Uterus (tissue), 4 donors: ENCODE measurements around the gene MYBPC3. TPM values are rescaled to one million over a fixed set of nuclear protein-coding genes. Genes with fewer than 3 reads are reported as not detected.

Experiments
- DNase-seq, 2 donors: peaks; one replicate each; pipeline ENCODE4 v3.0.0-alpha.2; 2019 to 2020
- H3K27ac ChIP-seq, 2 donors: fragments of 200-600 bp; sonication (generic); 1 replicate in 1 of 2; 2 replicates in 1 of 2; pipeline ENCODE4 v1.5.1; 2016 to 2018
- H3K27me3 ChIP-seq, 2 donors: fragments of 200-600 bp; sonication (generic); one replicate each; pipeline ENCODE4 v1.5.1; 2018 to 2019; ENCODE audit warnings: control low read depth in 1 of 2
- H3K36me3 ChIP-seq, 2 donors: fragments of 200-600 bp; sonication (generic); one replicate each; pipeline ENCODE4 v1.5.1; 2019; ENCODE audit warnings: control low read depth in 1 of 2
- H3K4me1 ChIP-seq, 2 donors: fragments of 200-600 bp; sonication (generic); one replicate each; pipeline ENCODE4 v1.5.1; 2018 to 2019; ENCODE audit warnings: control low read depth in 1 of 2
- H3K4me3 ChIP-seq, 2 donors: fragments of 200-600 bp; sonication (generic); 1 replicate in 1 of 2; 2 replicates in 1 of 2; pipeline ENCODE4 v1.5.1; 2018 to 2019; ENCODE audit warnings: mild to moderate bottlenecking in 1 of 2
- H3K9me3 ChIP-seq, 2 donors: fragments of 200-600 bp; sonication (generic); one replicate each; pipeline ENCODE4 v1.5.1; 2019; ENCODE audit warnings: control low read depth in 1 of 2
- CTCF ChIP-seq, 4 experiments: fragments of 200-600 bp in 2 of 4; fragments of 450-650 bp in 2 of 4; sonication (generic) in 2 of 4; IDR thresholded peaks; one replicate each; pipeline ENCODE4 v1.5.1; 2016 to 2019; ENCODE audit warnings: antibody characterized with exemption in 4 of 4, mild to moderate bottlenecking in 2 of 4, moderate library complexity in 1 of 4
- POLR2A ChIP-seq, 2 donors: fragments of 450-650 bp; IDR thresholded peaks; one replicate each; pipeline ENCODE4 v1.6.1; 2016; ENCODE audit warnings: antibody characterized with exemption in 2 of 2, mild to moderate bottlenecking in 1 of 2, moderate library complexity in 1 of 2
- intact Hi-C: fragments of 100-400 bp; cut with DNase I; formaldehyde crosslinking; loops from one replicate; pipeline ENCODE4 v1.15.1; 2023; ENCODE audit warnings: low total_unique reads
- total RNA-seq, 4 donors: library from RNA; depleted of rRNA in 3 of 4; stranded (reverse); fragments of >200 nt in 3 of 4; gene quantifications; one replicate each; pipeline versions ENCODE4 v1.1.0 to v1.2.4, GENCODE V29; 2014 to 2023
- donor health status: DM: yes; HTN: yes; CAD: no.

MYBPC3 gene
- total RNA-seq, 4 donors from 2014 or later = 0.09 to 0.14 TPM; not detected in 2

GRCh38 chr11:47383071-47383470 lies 30.6 kb upstream of the MYBPC3 start:
- Histone ChIP-seq H3K4me1 (no peaks in the 10 kb centered on the region), H3K36me3 (no peaks in the 10 kb centered on the region), H3K27me3 (no peaks in the 10 kb centered on the region), H3K9me3 (no peaks in the 10 kb centered on the region), H3K27ac (no peak overlapping the region), H3K4me3 (no peak overlapping the region)
- no peak for DNase-seq
- intact Hi-C loops = no loop called here
- no peak for TF ChIP-seq POLR2A (IDR thresholded peaks at IDR 0.05)
- TF ChIP-seq CTCF (IDR thresholded peaks at IDR 0.05) = no peak

GRCh38 chr11:47380078-47380477 lies 27.6 kb upstream of the MYBPC3 start:
- DNase-seq = no peak
- Histone ChIP-seq H3K4me3 (no peak overlapping the region), H3K9me3 (no peaks in the 10 kb centered on the region), H3K4me1 (no peaks in the 10 kb centered on the region), H3K27ac (no peak overlapping the region), H3K36me3 (no peaks in the 10 kb centered on the region), H3K27me3 (no peaks in the 10 kb centered on the region)
- intact Hi-C loops = no loop called here
- no peak for TF ChIP-seq CTCF (IDR thresholded peaks at IDR 0.05)
- no peak for TF ChIP-seq POLR2A (IDR thresholded peaks at IDR 0.05)

GRCh38 chr11:47379317-47379716 lies 26.8 kb upstream of the MYBPC3 start:
- H3K36me3 ChIP-seq = no peaks in the 10 kb centered on the region
- no peak overlapping the region for H3K4me3 ChIP-seq
- TF ChIP-seq CTCF (IDR thresholded peaks at IDR 0.05) (no peak), POLR2A (IDR thresholded peaks at IDR 0.05) (no peak)
- no peak for DNase-seq
- H3K27me3 ChIP-seq = no peaks in the 10 kb centered on the region
- H3K9me3 ChIP-seq = no peaks in the 10 kb centered on the region
- no peaks in the 10 kb centered on the region for H3K4me1 ChIP-seq
- H3K27ac ChIP-seq = no peak overlapping the region
- intact Hi-C loops = loop anchor here (10.0 kb wide), 1 partner anchor 465 kb away; the partner anchor contains the start of gene NUP160

- no peak for DNase-seq
- H3K27ac ChIP-seq = no peak overlapping the region
- no peak for TF ChIP-seq POLR2A (IDR thresholded peaks at IDR 0.05)
- TF ChIP-seq CTCF (IDR thresholded peaks at IDR 0.05) = no peak
- no peaks in the 10 kb centered on the region for H3K27me3 ChIP-seq
- H3K9me3 ChIP-seq = no peaks in the 10 kb centered on the region
- intact Hi-C loops = loop anchor here (10.0 kb wide), 1 partner anchor 466 kb away; the partner anchor contains the start of gene NUP160
- H3K4me1 ChIP-seq = no peaks in the 10 kb centered on the region
- H3K36me3 ChIP-seq = no peaks in the 10 kb centered on the region
- H3K4me3 ChIP-seq = no peak overlapping the region
Measured at GRCh38 chr11:47378836-47379170, 26.3 kb upstream of the MYBPC3 start.

- H3K4me1 ChIP-seq = no peaks in the 10 kb centered on the region
- H3K27me3 ChIP-seq = no peaks in the 10 kb centered on the region
- DNase-seq = no peak
- no peak within 1 kb of the TSS for H3K4me3 ChIP-seq
- intact Hi-C loops = loop anchor here (10.0 kb wide), 1 partner anchor 467 kb away; the partner anchor contains the start of gene NUP160
- H3K9me3 ChIP-seq = no peaks in the 10 kb centered on the region
- no peak for TF ChIP-seq POLR2A (IDR thresholded peaks at IDR 0.05)
- TF ChIP-seq CTCF (IDR thresholded peaks at IDR 0.05) = no peak
- H3K27ac ChIP-seq = no peak within 1 kb of the TSS
- H3K36me3 ChIP-seq = no peaks in the 10 kb centered on the region
Measured at GRCh38 chr11:47378010-47378835, 25.7 kb upstream of the MYBPC3 start, which contains the start of gene SPI1. SPI1 (minus strand) TSS chr11:47378547; CDS start chr11:47378353, 194 bp downstream.
